Activated T-cell treated with anti-CD3 and anti-CD28 coated beads for 4 hours (primary cell): ENCODE measurements around the gene ASCC1.
"Not testable (repeated sequence)": the region's sequence is repeated elsewhere in the genome, so short reads cannot be mapped to it uniquely, and the experiment has no call there.

Experiments used
- DNase-seq: peaks from one replicate; pipeline ENCODE4 v3.0.0-alpha.2; 2020

ASCC1 gene

GRCh38 chr10:72248468-72249151, 32.5 kb upstream of the ASCC1 start:
- peak; percentile 52 for DNase-seq

GRCh38 chr10:72245949-72246525, 30.0 kb upstream of the ASCC1 start:
- DNase-seq = no peak

- no peak for DNase-seq
Measured at GRCh38 chr10:72244573-72245038, 28.5 kb upstream of the ASCC1 start.

GRCh38 chr10:72243822-72244437, 27.9 kb upstream of the ASCC1 start:
- DNase-seq = no peak

GRCh38 chr10:72242675-72243074, 26.6 kb upstream of the ASCC1 start:
- DNase-seq = no peak

- DNase-seq = no peak
Measured at GRCh38 chr10:72241691-72242252, 25.7 kb upstream of the ASCC1 start.

GRCh38 chr10:72240371-72240770, 24.3 kb upstream of the ASCC1 start:
- no peak for DNase-seq

- DNase-seq = no peak
Measured at GRCh38 chr10:72239409-72239808, 23.3 kb upstream of the ASCC1 start.

- no peak for DNase-seq
Measured at GRCh38 chr10:72238392-72239175, 22.5 kb upstream of the ASCC1 start.

- no peak for DNase-seq
Measured at GRCh38 chr10:72235544-72236279, 19.6 kb upstream of the ASCC1 start.

- no peak for DNase-seq
Measured at GRCh38 chr10:72234560-72235095, 18.6 kb upstream of the ASCC1 start.

GRCh38 chr10:72233621-72234020, 17.5 kb upstream of the ASCC1 start:
- no peak for DNase-seq

- DNase-seq = no peak
Measured at GRCh38 chr10:72229261-72230251, 13.5 kb upstream of the ASCC1 start.

GRCh38 chr10:72228318-72228751, 12.3 kb upstream of the ASCC1 start:
- DNase-seq = no peak

- DNase-seq = no peak
Measured at GRCh38 chr10:72227826-72228225, 11.8 kb upstream of the ASCC1 start.

- DNase-seq = no peak
Measured at GRCh38 chr10:72226418-72227027, 10.4 kb upstream of the ASCC1 start.

- DNase-seq = not testable (repeated sequence)
Measured at GRCh38 chr10:72224191-72224590, 8.1 kb upstream of the ASCC1 start.

- no peak for DNase-seq
Measured at GRCh38 chr10:72223743-72224101, 7.6 kb upstream of the ASCC1 start.

- DNase-seq = no peak
Measured at GRCh38 chr10:72221278-72221677, 5.2 kb upstream of the ASCC1 start.

- no peak for DNase-seq
Measured at GRCh38 chr10:72220637-72221036, 4.6 kb upstream of the ASCC1 start.
